SKM-1 treated with dmso at 0.1 percent for 144 hours (cell line): ENCODE data around the gene ANKRD33.
A peak's percentile ranks its signal among the peaks of the same experiment; 100 is the strongest.

Experiments
- DNase-seq: peaks from one replicate; lab custom pipeline; 2025; ENCODE audit not compliant: unreplicated experiment; lab: John Stamatoyannopoulos, UW

ANKRD33 gene

DNA sequence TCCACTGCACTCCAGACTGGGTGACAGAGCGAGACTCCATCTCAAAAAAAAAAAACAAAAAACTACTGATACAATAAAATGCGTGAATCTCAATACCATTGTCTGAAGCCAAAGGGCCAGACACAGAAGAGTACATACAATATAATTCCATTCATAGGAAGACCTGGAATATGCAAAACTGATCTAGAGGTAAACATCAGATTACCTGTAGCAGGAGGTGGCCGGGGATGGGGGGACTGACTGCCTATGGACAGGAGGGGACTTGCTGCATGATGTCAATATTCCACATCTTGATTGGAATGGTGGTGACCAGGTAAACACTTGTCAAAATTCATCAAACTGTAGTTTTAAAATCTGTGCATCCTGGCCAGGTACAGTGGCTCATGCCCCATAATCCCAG lies 26.9 kb upstream of the ANKRD33 start:
- no peak for DNase-seq

DNA sequence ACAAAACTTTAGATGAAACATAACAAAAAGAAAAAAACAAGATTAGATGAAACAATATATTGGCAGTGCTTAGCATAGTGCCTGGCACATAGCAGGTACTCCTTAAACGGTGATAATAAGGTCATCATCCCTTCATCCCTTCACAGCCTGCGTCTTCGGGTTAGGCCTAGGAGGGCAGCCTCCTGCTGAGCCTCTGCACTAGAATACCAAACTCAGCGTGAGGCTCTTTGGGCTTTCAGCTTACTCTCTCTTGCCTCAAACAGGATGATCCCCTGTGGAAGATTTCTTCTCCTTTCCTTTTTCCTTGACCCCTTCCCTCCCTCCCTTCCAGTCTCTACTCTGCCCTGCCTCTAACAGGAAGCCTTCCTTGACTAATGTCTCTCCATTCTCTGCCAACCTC lies 25.0 kb upstream of the ANKRD33 start:
- no peak for DNase-seq

DNA sequence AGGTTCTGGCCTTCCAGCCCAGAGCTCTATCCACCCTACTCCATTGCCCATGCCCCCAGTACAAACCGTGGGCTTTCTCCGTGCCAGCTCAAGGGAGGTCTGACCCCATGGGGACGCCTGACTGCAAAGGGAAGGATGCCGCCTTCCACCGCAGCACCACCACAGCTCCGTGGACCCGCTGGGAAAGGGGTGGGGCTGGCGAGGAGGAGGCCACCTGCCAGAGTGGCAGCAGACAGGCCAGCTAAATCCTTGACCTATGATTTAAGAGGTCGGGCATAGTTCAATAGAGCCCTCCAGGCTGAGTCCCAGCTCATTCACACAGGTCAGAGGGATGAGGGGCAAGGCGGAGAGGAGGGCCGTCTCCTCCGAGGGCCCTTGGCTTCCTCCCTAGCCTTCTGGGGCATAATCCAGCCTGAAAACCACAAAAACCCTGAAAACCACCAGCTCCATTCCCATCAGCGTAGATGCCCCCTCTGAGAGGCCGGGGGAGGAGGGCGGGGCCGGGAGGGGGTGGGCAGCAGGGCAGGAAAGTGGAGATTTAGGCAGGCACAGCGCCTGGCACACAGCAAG lies 24.5 kb upstream of the ANKRD33 start:
- DNase-seq: no peak

DNA sequence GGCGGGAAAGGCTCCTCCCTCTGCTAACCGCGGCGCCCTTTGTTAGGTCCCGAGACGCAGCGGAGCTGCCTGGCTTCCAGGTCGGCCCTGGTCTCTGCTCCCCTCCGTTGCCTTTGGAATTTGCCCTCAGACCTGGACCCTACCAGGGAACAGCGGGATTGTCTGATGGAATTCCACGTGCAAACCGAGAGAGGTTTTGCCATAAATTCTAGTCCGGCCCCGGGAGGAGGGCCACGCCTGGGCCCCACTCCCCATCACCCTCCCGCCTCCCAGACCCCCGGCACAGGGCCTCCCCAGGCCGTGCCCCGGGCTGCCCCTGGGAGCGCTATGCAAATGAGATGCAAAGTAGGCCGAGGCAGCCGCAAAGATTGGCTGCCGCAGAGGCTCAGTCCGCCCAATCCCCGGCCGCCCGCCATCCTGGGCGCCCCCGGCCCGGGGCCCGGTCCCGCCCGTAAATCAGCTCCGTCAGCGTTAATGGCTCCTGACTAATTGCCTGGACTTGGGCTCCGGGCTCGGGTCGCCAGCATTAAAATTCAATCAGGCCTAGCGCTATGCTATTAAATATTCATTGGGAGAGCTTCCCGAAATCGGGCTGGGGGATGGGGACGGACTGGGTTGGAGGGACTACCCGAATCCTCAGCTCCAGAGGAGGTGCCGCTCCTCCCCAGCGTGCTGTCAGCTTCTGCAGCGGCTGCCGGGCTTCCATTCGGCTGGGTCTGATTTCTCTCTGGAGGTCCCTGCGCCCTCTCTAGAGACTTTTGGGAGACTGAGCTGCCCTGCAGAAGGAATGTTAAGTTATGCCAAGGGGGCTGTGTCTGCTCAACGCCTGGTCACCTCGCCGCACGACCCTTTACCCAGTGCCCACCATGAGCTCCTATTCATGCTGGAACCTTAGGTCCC lies 23.7 kb upstream of the ANKRD33 start:
- no peak for DNase-seq

DNA sequence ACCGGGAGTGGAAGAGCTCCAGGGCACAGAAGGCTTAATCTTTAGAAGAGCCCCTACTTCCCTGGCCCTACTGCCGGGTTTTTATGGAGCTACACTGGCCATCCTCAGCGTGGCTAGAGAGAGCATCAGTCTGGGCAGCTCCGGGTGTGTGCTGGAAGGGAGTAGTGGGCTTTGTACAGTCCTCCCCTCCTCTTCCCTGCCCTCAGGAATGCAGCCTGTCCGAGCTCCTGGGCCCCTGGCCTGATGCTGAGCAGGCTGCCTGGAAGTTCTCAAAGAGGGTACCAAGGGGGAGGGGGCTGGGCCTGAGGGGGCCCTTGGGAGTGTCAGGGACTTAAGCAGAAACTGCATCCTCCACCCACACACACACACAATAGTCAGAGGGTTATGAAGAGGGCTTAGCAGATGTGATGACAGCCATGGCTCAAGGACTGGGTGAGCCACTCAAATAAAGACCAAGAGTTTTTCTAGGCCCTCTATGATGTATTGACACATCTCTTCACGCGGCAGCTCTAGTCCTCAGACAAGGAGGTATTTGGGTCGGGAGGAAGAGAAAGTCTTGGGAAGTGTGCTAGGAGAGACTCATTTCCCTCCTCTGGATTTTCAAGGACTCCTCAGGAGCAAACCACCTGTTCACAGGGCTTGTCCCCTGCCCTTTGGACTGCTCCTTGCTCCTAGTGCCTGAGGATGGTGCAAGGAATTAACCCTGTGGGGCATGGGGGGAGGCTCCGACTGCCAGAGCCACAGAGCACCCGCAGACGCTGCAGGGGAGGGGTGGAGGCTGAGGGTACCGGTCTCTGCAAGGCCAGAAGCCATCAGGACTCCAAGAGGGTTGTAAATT lies 22.9 kb upstream of the ANKRD33 start:
- DNase-seq: no peak

DNA sequence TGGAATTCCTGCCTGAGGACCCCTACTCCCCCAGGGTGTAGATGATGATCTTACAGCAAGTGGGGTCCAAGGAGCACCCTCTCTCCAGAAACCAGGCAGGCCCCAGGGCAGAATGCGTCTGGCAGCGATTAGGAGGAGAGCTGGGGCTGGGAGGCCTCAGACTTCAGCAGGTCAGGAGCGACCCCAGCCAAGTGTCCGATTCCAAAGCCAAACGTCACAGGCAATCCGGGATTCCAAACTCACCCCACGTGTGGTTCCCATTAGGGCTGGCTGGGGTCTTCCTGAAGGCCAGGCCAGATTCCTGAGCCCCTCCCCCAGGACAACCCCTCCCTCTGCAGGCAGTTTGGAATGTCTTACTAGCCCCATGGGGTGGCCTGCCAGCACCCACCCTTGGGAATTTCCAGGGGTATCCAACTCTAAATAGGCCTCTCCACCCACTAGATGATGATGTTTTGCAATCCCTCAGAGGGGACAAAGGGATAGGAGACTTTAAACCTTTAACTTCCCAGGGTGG lies 22.1 kb upstream of the ANKRD33 start:
- DNase-seq: no peak

DNA sequence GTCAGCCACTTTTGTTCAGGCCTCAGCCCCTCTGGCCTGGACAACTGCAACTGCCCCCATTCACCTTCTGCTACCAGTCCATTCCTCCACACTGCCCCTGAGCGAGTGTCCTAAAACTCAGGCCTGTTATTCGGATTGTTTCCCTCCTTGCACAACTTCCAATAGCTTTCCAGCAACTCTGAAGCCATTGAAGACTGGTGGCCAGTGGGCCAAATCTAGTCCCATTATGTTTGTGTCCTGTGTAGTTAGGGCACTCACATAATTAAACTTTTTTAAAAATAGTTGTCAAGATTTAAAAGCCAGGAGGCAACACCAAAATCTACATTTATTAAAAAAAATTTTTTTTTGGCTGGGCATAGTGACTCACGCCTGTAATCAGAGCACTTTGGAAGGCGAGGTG lies 21.6 kb upstream of the ANKRD33 start:
- DNase-seq: no peak

DNA sequence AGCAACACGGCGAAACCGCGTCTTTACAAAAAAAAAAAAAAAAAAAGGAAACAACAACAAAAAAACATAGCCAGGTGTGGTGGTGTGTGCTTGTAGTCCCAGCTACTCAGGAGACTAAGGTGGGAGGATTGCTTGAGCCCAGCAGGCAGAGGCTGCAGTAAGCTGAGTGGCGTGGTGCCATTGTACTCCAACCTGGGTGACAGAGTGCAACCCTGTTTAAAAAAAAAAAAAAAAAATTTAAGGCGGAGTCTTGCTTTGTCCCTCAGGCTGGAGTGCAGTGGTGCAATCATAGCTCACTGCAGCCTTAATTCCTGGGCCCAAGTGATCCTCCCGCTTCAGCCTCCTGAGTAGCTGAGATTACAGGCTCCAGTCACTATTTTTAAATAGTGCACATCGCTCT lies 21.1 kb upstream of the ANKRD33 start:
- no peak for DNase-seq

DNA sequence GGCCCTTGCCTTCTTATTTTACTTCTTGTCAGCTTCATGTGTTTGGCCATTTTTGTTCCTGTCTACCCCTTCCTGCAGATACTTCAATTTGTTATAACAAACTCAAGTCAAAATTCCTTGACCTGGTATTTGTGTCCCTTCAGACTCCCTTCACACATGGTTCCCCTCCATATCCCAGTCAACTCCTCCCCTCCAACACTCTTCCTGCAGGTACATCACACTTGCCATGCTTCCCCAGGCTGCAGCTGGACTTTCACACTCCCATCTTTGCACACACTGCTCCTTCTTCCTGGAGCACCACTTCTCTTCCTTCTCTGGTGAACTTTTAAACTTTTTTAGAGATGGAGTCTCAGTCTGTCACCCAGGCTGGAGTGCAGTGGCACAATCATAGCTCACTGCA lies 20.5 kb upstream of the ANKRD33 start:
- DNase-seq: no peak

DNA sequence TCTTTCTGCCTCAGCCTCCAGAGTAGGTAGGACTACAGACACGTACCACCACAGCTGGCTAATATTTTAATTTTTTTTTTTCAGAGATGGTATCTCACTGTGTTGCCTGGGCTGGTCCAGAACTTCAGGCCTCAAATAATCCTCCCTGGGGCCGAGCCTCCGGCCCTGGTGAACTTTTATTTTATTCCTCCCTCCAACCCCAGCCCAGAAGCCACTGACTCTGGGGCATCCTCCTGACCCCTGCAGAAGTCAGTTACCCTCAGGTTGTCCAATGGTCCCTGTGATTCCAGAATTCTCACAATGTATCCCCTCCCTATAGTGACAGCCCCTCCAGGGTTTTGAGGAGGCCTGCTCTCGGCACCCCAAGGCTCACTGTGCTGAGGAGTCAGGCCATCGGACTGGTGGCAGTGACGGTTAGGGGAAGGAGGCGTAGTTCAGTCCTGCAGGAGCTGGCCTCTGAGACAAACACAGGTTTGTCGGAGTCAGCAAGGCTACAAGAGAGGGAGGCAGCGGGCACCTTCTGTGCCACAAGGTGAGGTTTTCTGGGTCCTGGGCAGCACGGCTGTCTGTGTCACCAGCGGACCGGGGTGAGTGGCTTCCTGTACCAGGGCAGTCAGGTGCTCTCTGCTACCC lies 20.0 kb upstream of the ANKRD33 start:
- DNase-seq: no peak

DNA sequence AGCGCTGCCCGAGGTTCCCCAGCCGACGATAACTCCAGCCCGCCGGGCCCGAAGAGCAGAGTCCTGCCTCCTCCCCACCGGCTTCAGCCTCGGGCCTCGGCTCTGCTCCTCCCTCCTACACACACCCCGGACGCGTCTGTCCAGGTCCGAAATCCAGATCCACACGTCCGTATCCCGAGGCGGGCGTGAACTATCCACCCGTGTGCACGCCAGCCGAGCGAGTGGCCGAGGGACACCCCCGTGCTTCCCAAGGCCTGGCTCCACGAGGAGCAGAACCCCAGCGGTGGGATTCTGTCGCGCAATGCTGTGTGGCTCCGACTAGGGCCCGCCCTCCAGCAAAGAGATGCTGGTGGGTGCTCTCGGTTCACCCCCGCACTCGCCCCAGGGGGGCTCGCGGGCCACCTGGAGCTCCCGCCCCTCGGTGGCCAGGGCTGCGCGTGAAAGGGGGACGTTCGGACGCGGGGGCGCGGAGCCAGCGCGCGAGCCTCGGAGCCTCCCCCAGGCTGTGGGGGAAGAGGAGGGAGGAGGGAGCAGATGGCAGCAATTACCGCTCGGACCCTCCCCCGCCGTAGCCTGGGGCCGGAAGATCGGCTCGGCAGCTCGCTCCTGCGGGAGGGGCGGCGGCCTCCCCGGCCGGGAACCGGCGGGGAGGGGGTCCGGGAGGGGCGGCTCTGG lies 18.9 kb upstream of the ANKRD33 start:
- no peak for DNase-seq

DNA sequence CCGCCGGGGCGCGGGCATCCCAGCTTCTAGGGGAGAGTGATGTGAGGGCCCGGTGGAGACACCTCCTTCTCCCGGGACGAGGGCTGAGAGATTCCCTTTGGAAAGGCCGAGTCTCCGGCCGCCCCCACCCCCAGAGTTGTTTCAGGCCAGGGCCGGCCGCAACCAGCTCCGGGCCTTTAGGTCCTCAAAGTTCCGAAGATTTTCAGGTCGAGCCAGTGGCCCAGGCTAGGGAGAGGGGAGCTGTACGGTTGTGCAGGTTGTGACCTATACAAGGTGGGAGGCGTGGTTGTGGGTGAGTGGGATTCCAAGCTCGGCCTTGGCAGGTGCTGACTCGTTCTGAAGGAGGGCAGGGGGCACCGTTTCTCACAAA lies 18.4 kb upstream of the ANKRD33 start:
- no peak for DNase-seq

DNA sequence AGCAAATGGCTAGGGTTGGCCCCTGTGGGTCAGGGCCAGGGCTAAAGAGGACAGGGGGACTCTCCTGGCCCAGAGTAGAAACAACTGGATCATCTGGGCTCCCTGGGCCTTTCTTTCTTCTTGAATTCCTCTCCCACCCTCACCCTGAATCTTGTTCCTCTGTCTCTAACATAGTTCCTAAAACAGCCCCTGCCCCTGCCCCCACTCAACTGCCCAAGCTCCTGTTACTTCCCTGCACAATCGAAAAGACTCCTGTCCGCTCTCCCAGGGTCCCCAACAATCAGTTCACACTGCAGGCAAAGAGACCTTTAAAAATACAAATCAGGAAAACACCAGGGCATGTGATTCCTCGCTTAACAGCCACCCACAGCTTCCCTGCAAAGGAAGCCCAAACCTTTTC lies 18.0 kb upstream of the ANKRD33 start:
- no peak for DNase-seq

DNA sequence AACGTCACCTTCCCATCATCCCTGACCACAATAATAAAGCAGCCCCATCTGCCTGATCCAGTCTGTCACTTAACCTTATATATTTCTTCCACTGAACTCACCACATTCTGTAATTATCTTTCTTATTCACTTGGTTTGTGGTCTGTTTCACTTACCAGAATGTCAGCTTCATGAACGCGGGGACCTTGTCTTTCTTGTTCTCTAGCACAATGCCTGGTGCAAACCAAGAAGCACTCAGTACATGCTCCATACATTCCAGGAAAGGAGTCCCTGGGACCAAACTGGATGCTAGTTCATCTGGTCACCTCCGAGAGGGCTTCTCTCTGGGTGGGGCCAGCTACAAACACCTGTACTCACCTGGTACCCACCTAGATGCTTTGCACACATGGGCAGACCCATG lies 17.4 kb upstream of the ANKRD33 start:
- DNase-seq: no peak

DNA sequence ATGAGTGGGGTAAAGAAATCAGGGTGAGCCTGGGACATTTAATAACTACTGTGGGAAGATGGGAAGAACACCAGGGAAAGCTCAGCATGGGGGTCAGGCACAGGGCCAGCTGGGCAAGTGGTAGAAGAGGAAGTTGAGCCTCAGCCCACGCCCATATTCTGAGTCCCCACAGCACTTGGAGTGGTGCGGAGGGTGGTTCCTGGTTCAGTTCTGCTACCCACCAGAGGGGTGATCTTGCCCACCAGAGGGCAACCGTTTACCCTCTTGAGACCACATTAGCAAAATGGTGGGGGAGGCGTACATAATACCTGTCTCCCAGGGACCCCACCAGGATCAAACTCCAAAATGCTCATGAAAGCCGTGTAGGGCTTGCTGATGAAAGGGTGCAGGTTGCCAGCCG lies 16.8 kb upstream of the ANKRD33 start:
- DNase-seq: peak; percentile 10

DNA sequence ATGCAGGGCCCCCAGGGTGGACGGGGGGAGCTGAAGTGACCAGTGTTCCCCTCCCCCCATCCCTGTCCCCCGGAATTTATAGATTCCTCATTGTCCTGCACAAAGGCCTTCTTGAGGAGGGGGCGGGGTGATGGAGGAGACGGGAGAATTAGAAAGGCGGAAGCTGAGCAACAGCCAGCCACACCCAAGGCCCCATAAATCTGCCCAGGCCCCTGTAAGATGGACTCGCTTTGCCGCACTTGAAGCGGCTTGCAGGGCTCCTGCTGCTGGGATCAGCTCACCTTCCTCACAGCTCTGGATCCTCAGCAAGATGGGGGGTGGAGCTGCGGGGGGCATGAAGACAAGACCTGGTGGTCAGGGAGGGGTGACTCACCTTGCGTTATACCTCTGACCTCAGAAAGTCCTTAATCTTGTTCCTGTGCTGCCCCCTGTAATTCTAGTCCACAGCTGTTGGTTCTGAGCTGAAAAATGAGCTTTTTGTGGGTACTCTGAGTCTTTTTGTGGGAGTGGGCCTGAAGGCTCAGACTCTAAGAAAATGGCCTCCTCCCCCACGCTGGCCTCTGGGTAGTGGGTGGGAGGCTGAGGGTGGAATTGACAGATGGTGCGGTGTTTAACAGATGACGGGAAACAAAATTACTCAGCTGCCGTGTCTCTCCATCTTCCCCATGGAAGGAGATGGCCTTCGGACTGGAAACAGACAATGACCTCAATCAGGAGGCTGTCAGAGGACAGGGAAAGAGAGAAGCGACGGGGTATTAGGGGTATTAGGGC lies 15.8 kb upstream of the ANKRD33 start:
- DNase-seq: no peak

DNA sequence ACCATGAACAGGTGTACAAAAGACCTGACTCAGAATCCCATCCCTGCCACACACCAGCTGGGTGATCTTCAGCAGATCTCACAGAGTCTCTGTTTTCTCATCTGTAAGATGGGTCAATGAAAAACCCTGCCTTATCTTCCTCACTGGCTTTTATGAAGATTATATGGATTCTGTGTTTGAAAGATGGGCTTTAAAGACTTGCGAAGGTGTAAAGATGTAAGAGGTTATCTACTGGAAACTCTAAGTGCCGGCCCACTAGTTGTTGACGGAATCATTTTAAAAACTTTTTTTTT lies 15.3 kb upstream of the ANKRD33 start:
- DNase-seq: no peak

DNA sequence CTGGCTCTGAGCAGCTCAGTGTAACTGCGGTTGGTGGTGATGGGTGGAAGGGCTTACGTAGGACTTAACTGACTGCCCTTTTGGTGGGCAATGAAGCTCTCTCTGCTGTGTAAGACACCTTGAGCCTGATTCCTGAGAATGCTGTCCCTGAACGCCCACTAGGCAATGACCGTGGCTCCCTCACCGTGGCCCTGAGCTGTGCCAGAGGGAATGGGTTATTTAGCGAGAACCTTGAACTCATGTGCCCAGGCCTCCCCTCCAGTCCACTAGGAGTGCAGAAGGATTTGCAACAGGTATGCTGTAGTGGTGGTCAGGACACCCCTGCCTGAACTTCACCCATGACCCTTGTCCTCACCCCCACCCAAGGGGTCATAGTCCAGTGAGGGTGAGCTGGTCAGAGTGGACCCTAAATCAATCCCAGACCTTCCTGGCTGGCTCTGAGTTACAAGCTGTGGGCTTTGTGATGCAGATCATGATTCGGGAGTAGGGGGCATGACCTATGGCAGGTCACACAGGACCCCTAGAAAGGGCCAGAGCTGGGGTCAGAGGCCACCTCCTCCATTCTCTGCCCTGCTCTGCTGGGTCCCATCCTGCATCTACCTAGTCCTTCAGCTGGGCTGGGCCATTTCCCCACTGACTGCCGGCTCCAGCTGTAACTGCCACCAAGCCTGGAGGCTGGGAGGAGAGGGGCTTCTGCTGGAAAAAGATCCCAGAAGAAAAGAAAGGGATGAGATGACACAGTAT lies 14.5 kb upstream of the ANKRD33 start:
- DNase-seq: no peak

DNA sequence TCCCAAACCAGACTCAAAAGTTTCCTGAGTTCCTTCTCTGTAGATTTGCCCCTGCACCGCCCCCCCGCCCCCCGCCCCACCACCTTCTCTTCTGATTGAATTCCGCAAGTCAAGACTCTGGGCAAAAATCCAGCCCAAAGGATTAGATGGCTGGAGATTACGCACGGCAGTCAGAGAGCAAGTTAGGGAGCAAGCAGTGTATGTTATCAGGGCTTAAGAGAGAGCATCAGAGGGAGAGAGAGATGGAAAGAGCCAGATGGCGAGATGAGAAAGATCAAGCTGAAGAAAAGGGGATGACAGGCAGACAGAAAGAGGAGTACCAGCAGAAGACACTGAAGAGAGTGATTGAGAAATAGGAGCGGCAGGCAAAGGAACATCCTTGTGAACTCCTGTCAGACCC lies 13.9 kb upstream of the ANKRD33 start:
- no peak for DNase-seq

DNA sequence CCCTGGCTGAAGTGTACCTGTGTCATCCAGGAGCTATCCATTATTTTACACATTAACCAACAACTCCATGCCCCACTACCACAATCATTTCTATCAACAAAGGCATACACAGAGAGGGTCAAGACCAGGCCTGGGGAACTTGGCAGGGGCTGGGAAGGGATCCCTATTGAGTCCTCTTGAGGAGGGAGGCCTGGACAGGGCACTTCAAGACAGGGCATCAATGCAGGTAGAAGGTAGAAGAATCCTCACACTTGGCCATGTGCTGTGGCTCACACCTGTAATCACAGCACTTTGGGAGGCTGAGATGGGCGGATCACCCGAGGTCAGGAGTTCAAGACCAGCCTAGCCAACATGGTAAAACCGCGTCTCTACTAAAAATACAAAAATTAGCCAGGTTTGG lies 13.4 kb upstream of the ANKRD33 start:
- no peak for DNase-seq
